ENCODE data around the gene BUD13.

Gene BUD13

DNA sequence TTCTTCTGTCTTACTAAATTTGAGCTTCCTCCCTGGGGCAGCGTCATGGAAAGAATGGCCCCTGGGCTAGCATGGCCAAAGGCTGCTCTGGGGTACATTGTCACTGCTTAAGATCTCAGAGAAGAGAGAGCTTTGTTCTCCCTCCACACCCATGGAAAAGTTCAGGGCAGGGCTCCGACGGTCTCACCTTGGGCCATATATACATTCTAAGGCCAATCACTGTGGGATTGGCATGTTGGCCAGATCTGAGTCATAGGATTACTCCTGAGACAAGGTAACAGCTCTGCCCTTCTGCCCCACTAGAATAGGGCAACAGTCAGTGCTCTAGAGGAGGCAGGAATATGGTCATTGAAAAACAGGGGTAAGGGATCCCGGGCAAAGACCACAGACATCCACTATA, 56.2 kb downstream of the BUD13 start:
- DNase-seq (ENCODE audit: low read depth in 2 of 2): no peak

DNA sequence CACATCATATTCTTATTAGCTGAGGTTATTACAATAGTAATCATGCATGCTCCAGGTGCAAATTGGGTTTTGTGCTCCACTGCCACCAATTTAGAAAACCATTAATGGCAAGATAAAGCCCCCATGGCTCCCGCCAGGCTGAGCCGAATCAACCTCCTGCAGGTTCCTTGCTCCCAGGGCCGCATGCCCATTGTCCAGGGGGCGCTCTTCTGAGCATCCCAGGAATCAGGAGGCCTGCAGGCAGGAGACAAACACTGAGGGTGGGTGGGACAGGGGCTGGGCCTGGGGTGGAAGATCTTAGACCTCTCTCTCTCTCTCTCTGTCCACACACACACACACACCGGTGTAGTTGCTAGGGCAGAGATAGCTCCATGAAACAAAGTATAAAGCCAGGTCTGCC, 57.4 kb downstream of the BUD13 start:
- DNase-seq (ENCODE audit: low read depth in 2 of 2): no peak

DNA sequence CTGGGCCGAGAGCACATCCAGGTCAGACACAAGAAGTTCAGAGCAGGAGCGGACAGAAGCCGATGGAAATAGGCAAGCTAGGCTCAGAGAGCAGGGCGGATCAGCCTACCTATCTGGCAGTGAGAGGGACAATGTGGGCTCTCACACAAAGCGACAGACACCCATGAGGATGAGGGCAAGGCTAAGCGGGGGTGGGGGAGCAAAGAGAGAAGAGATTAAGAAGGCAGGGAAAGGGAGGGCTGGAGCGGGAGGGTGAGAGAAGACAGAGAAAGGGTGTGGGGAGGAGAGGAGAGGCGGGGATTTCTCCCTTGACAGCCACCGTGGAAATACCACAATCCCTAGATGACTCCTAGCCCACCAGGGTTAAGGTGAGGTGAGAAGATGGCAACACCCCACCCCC, 57.9 kb downstream of the BUD13 start:
- no peak for DNase-seq (ENCODE audit: low read depth in 2 of 2)

DNA sequence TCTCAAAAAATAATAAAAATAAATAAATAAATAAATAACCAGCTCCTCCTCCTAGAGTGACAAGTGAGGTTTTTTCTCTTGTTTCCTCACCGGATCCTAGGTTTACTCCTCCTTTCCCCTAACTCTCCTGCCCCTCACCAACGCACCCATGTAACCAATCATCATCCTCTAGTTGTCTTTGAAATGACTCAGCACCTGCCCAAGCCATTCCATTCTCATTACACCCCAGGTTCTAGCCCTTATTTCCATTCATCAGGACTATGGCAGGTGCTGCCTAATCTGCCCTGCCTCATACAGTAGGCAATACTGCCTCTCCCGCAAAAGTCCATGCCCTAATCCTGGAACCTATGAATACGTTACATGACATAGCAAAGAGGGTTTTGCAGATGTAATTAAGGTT, 60.4 kb downstream of the BUD13 start:
- no peak for DNase-seq (ENCODE audit: low read depth in 2 of 2)

DNA sequence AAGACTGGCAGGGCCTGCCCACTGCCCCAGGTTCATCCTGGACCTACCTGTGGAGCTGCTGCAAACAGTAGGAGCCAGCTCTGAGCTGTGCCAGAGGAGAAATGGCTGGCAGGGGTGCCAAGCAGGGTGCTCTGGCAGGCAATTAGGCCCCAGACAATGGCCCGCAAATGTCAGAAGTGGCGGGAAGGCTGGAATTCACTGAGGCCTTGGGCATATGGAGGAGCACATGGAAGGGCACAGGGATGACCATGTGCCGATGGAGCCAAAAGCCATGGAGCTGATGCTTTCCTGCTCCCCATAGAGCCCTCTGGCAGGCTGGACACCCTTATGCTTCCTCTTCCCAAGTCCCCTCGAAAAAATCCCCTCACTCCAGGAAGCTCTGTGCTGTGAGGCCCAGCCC, 62.0 kb downstream of the BUD13 start:
- DNase-seq (ENCODE audit: low read depth in 2 of 2): no peak

DNA sequence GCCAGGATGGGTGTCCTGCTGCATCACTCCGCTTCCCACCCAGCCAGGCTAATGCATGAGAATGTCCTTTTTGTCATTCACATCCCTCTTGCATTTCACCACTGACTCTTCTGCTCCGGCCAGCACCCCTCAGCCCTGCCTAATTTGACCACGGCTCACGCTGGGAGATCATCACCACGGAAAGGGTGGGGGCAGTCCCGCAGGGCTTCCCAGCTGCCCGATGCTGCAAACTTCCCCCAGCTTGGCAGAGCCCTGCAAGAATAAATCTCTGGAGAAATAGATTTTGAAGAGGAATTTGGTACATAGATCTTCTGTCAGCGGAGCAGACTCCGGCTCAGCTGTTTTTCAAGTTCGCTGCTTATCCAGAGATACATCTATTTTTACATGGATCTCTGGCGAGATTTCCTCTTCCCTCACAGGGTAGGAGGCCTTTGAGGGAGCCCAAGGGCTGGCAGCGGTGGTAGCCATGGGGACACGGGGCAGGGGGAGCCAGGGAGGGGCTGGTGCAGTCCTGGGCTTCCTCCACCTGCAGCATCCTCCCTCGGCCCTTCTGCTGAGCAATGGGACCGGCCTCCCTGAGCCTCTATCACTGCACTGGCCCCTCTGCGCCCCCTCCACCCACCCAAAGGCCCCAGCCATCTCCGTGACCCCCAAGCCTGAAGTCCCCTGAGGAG, 62.6 kb downstream of the BUD13 start:
- no peak for DNase-seq (ENCODE audit: low read depth in 2 of 2)

DNA sequence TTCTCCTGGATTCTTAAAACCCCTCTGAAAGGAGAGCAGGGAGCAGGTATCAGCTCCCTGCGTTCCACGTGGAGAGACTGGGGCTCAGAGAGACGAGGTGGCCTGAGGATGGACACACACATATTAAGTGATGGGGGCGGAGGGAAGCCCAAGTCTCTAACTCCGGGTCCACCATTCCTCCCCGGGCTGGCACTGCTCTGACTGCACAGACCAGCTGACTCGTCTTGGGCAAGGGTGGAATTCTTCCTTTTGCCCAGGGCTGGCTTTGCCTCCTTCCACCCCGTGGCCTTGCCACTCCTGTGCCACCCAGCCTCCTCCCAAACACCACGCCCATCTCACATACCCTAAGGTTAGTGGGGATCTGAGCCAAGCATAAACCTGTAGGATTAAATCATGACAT, 65.0 kb downstream of the BUD13 start:
- no peak for DNase-seq (ENCODE audit: low read depth in 2 of 2)

DNA sequence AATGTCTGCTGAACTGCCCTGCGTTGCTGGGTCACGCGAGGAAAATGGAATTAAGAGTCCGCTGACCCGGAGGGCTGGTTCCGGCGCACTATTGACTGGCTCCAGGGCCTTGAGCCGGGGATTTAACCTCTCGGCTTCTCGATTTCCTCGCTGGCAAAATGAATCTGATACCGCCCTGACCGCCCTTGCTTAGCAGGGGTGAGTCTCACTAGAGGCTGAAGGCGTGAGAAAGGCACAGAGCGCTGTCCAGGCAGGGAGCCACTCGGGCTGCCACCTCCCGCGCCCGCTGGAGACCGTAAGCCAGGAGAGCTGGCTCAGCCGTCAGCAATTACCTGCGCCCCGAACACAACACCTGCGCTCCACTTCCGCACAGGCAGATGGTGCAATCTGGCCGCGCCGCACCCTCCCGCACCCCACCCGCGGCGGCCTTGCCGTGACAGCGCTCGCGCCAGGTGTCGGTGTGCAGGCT, 65.6 kb downstream of the BUD13 start:
- DNase-seq (ENCODE audit: low read depth in 2 of 2): no peak

DNA sequence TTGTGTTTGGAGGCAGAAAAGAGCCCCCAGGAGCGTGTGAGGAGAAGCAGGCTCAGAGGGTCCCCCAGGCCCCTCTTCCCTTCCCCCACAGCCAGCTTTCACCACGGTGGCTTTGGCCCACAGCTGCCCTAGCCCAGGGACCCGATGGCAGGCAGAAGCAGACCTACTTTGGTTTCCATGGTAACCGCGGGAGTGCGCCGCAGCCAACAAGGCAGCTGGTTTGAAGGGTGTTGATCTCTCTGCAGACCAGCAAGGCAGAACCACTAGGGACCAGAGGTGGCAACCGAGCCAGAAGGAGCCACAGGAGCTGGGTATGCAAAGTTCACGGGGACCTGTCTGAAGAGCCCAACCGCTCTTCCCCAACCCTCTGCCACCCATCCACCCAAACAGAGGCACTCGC, 69.4 kb downstream of the BUD13 start:
- DNase-seq (ENCODE audit: low read depth in 2 of 2): no peak

DNA sequence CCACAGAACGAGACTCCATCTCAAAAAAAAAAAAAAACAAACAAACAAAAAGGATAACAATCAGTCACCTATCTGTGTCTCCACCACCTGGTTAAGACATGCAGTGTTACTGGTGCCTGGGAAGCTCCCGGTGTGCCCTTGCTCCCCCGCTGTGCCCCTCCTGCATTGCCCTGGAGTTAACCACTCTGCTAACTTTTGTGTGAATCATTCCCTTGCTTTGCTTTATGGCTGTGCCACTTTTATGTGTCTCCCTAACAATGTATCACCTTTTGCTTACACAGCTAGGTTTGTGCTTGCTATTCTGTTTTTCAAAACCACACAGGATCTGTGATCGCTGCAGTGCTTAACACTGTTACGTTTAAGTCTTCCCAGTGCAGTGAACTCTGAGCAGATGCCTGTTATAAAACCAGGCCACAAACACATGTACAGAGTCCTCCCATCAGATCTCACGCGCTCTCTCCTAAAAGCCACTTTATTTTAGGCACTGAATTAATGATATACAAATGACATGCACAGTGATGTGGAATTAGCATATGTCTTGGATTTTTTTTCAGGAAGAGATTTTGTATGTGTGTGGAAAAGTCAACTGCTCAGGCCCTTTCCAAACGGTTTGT, 69.9 kb downstream of the BUD13 start:
- no peak for DNase-seq (ENCODE audit: low read depth in 2 of 2)

DNA sequence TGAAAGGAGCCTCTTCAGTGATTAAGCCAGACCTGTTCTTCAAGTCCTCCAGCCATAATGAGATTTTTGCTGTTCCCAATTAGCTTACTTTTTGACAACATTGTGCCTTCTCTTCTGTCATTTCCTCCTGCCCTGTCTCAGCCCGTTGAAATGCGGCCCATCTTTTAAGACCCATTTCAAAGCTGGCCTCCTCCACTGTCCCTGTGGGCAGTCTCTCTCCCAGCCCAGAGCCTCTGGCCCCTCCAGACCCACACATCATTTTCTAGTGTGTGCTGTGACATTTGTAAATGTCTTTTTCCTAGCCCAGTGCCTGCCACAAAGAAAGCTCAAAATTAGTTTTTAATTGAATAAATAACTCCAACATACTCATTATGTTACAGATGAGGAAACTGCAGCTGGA, 70.9 kb downstream of the BUD13 start:
- DNase-seq (ENCODE audit: low read depth in 2 of 2): no peak

DNA sequence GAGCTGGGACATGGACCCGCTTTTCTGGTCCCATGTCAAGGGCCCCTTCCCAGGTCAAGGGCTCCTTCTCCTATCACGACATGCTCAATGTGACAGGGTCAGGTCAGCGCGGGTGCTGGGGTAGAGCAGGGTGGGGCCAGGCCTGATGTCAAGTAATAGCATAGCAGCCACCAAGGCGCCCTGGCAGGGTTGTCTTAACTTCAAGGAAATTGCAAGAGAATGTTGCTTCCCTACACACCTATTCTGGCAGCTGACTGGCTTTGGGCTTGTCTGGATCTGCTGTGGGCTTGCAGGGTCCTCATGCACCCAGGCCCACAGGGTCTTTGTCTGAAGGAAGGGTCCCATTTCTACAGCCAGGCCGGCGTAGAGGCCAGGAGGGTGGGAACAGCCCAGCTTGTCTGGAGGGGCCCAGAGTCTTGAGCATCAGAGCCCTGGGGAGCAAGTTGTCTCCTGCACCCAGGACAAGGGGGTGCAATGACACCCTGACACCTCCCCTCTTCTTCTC, 71.4 kb downstream of the BUD13 start:
- no peak for DNase-seq (ENCODE audit: low read depth in 2 of 2)

DNA sequence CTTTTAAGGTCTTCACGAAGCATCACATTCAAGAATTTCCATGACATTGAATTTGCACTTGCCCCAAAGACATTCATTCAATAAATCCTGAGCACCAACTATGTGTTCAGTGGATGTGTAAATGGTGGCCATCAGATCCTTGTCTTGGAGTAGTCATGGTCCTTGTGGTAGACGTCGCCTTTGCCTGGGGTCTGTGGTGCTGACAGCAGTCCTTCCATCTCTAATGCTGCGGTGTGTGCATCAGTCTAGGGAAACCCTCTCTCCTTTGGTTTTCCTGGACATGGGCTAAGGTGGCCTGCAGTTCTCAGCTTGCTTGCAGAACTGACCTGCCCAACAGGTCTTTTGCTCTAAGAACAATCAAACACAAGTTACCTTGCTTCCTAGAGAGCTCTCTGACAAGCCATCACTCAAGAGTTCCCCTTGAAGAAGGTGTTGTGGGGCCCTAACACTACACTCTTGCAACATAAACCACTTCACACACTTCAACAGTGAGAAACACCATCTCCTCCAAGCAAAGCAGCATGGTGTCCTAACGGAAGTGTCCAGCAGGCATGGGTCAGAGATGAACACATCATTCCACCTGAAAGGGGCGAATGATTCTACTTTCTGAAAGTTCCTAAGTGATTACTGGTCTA, 72.1 kb downstream of the BUD13 start:
- DNase-seq (ENCODE audit: low read depth in 2 of 2): no peak
